Measurements from ENCODE around the gene C13orf46.

C13orf46 gene

GRCh38 chr13:113938246-113938645 is 35.6 kb downstream of the C13orf46 start:
- DNase-seq (ENCODE audit: low spot score) = no peak

DNA sequence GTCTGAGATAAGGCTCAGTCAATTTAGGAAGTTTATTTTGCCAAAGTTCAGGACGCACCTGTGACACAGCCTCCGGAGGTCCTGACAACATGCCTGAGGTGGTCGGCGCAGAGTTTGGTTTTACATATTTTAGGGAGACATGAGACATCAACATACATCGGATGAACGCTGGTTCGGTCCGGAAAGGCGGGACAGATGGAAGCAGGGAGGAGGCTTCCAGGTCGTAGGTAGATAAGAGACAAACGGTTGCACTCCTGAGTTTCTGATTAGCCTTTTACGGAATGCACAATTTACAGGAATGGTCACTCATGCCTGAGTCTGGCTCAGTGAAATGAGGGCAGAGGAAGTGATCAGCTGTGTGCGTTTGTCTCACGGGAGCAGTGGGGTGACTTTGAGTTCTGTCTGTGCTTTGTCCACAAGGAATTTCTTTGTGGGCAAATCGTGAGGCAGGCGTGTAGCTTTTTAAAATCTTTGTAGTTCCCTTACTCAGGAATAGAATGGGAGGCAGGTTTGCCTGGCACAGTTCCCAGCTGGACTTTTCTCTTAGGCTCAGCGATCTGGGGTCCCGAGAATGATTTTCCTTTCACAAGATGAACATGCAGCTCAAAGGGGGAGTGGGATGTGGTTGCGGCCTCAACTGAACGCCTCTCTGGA is 36.2 kb downstream of the C13orf46 start:
- DNase-seq (ENCODE audit: low spot score) = no peak

- DNase-seq (ENCODE audit: low spot score) = no peak
Observed at GRCh38 chr13:113937073-113937472, 36.8 kb downstream of the C13orf46 start.

- DNase-seq (ENCODE audit: low spot score) = no peak
Observed at GRCh38 chr13:113936166-113936965, 37.5 kb downstream of the C13orf46 start.

DNA sequence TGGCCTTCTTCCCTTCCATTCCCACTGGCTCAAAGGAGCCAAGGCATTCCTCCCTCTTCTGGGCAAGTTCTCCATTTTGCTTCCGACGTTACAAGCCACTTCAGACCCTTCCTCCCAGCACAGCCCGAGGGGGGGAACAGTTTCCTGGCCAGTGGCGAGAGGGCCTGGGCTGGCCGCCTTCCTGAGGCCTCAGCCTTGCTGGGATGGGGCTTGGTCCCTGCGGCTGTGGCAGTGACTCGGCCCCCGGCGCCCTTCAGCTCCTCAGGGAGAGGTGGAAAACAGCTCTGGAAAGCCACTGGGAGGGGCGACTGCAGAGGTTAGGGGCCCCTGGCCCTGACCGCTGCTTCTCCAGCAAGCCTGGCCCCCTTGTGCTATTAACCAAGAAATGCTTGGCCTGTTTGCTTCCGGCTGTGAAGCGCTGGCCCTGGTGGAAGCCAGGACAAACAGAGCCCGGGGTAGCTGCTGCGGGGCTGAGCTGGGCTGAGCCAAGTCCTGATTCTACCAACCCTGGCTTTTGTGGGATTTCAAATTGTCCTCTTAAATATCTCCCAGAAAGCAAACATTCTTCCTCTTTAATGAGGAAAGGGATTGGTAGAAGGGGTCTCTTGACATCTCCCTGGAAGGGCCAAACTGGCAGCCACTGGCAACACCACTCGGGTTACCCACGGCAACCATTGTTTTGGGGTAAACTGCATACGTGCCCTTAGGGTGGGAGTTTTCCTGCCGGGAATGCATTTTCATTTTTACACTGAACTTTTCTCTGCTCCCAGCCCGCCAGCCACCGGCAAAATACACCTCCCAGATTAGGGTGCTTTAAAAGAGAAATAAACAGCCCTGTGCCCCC is 38.7 kb downstream of the C13orf46 start:
- DNase-seq (ENCODE audit: low spot score) = no peak

GRCh38 chr13:113934576-113934975 is 39.3 kb downstream of the C13orf46 start:
- DNase-seq (ENCODE audit: low spot score) = no peak

GRCh38 chr13:113933901-113934300 is 40.0 kb downstream of the C13orf46 start:
- DNase-seq (ENCODE audit: low spot score) = no peak

- no peak for DNase-seq (ENCODE audit: low spot score)
Observed at GRCh38 chr13:113931841-113932459, 41.9 kb downstream of the C13orf46 start.

DNA sequence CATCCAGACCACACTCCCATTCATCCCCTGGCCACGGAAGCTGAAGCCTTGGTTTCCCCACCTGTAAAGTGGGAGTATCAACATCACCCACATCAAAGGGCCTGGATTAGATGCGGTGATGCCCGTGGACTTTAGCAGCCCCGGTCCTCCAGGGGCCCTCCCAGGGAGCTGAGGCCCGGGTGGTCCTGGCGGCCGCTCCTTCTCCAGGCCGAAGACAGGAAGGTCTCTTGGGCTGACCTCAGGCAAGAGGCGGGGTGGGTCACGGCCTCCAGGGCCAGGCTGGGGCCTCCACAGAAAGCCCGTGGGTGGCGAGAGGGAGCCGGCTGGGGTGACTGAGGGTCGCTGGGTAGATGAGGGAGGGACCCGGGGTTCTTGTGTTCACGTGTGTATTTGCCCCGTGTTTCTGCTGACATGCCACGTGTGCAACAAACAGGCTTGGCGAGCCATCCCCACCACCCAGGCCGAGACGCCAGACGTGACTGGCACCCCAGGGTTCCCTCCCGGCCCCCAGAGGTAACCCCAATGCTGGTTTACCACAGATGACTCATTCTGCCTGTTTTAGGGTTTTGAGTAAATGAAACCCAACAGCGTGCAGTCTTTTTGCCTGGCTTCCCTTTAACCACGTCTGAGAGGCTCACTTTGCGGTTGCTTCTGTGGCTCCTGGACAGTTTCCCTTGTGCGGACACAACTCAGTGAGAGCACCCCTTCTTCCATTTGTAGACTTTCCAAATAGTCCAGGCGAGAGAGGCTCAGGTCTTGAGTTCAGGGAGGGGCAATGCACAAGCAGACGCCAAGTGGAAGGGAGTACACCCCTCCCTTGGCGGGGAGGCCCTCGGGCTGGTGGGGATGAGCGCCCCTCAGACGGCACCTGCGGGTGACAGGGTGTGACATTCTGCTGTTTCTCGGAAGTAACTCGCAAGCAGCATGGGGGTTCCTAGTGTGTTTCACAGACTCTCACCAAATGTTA is 42.9 kb downstream of the C13orf46 start:
- DNase-seq (ENCODE audit: low spot score) = peak; percentile 82

- no peak for DNase-seq (ENCODE audit: low spot score)
Observed at GRCh38 chr13:113929628-113930615, 44.0 kb downstream of the C13orf46 start.

GRCh38 chr13:113928685-113929627 is 44.9 kb downstream of the C13orf46 start:
- DNase-seq (ENCODE audit: low spot score) = no peak

DNA sequence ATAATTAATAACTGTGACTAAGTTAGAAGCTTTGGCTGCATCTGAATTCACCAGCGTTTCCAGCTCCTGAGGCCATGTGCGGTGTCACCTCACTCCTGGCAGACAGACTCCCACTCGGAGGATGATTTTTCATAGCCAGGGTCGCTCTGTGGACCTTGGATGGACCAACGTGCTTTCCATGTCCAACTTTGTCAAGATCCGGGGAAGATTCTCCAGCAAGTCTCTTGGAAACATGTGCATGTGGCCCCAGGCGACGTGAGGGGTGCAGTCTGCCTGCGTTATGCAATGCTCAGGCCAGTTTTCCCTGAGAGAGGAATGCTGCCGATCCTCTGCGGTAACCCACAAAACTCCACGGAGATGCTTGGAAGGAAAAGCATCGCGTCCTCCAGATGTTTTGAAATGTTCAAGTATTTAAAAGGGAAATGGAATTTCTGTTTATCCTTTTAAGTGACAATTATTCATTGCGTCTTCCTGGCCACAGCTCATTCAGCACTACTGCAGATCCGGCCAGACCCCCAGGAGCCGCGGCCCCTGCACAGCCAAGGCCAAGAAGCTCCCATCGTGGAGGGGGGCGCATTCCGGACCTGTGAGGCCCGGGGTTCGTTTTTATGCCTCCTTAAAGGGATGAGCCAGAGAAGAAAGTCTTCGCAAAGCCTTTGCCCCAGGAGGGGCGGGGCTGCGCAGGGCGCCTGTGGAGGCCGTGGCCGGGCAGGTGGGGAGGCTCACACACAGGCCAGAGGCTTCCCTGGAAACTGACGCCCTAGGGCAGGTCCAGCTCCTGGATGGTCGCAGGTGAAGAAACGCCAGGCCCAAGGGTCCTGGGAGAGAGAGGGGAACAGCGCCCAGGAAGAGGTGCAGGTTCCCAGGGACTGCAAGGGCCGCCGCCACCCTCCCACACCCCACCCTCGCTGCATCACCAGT is 46.0 kb downstream of the C13orf46 start:
- DNase-seq (ENCODE audit: low spot score) = no peak

DNA sequence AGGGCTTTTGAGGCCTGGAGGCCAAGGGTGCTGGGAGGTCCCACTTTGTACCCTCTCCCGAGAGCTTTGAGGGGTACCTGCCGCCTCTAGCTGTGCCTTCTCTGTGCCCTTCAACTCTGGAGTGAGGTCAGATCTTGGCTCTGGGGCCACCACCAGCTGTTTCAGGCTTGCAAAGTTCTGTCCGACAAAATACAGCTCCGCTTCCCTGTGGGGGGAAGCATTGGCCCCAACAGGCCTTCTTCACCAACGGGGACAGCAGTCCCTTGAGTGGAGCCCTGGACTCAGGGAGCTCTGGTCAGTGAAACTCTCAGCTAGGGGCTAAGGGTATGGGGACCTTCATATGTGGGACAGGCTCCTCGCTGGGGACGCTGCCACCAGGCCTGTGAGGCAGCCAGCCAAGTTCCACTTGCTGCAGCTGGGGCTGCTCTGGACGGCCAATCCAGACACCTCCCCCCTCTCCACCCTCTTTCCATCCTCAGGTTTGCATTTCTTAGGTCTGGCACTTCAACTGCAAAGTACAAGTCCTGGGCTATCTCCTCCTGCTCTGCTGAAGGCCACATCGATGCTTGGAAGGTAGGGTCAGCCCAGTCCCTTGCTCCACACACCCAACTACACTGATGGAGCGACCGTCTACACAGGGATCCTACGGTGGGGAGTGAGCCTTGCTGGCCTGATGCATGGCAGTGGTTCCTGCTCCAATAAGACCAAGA is 46.8 kb downstream of the C13orf46 start:
- DNase-seq (ENCODE audit: low spot score) = no peak

DNA sequence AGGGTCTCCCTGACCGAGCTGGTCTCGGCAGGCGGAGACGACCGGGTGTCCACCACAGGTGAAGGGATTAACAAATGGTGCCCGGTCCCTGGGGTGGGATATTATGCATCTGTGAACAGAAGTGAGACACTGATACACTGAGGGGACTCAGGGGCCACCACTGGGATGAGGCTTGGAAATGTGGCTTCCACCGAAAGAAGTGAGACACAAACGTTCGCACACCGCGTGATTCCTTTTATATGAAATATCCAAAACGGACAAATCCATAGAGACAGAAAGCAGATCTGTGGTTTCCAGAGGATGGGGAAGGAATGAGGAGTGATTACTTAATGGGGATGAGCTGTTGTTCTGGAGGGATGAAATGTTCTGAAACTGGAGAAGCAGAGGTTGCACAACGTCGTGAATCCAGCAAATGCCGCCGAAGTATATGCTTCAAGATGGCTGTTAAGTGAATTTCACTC is 47.5 kb downstream of the C13orf46 start:
- no peak for DNase-seq (ENCODE audit: low spot score)

- DNase-seq (ENCODE audit: low spot score) = no peak
Observed at GRCh38 chr13:113924184-113924901, 49.5 kb downstream of the C13orf46 start.
